Activated gamma-delta T cell (primary cell): Measurements from ENCODE around the gene IFI27.
"Not testable (repeated sequence)": the region's sequence is repeated elsewhere in the genome, so short reads cannot be mapped to it uniquely, and the experiment has no call there.

ENCODE experiments used
- DNase-seq: peaks from one replicate; lab custom pipeline; 2025; lab: John Stamatoyannopoulos, UW
- total RNA-seq, 2 donors: gene quantifications; one replicate each; lab custom pipeline; 2026; lab: John Stamatoyannopoulos, UW

Gene IFI27
- 0.70 to 0.77 reads per million in 2 donors for total RNA-seq

- no peak for DNase-seq
Measured at GRCh38 chr14:94110552-94111181, at the start of gene IFI27. Gene IFI27 (plus strand): TSS chr14:94110736.

GRCh38 chr14:94062344-94062940, 48.1 kb upstream of the IFI27 start:
- no peak for DNase-seq

GRCh38 chr14:94066089-94066676, 44.4 kb upstream of the IFI27 start:
- no peak for DNase-seq

- DNase-seq, result not testable (repeated sequence)
Measured at GRCh38 chr14:94072076-94072475, 38.5 kb upstream of the IFI27 start.

GRCh38 chr14:94074534-94074933, 36.0 kb upstream of the IFI27 start:
- DNase-seq, result no peak

GRCh38 chr14:94075008-94075407, 35.5 kb upstream of the IFI27 start:
- DNase-seq, result no peak

GRCh38 chr14:94077111-94077821, 33.3 kb upstream of the IFI27 start:
- DNase-seq, result no peak

- no peak for DNase-seq
Measured at GRCh38 chr14:94077823-94078222, 32.7 kb upstream of the IFI27 start.

- no peak for DNase-seq
Measured at GRCh38 chr14:94079891-94080620, 30.5 kb upstream of the IFI27 start.

- peak; percentile 86 for DNase-seq
Measured at GRCh38 chr14:94080621-94081385, 29.7 kb upstream of the IFI27 start, which contains the start of the genes DDX24 and IFI27L1. Gene DDX24 (minus strand): TSS chr14:94081202. CDS start chr14:94079742, 1,460 bp downstream. Gene IFI27L1 (plus strand): TSS chr14:94081310. CDS start chr14:94096938, 15,628 bp downstream.

GRCh38 chr14:94081386-94081820, 29.1 kb upstream of the IFI27 start:
- DNase-seq, result no peak

- no peak for DNase-seq
Measured at GRCh38 chr14:94087891-94088290, 22.6 kb upstream of the IFI27 start.

GRCh38 chr14:94088516-94088915, 22.0 kb upstream of the IFI27 start:
- no peak for DNase-seq

GRCh38 chr14:94089479-94089878, 21.1 kb upstream of the IFI27 start:
- no peak for DNase-seq

GRCh38 chr14:94093418-94093817, 17.1 kb upstream of the IFI27 start:
- no peak for DNase-seq

- DNase-seq, result no peak
Measured at GRCh38 chr14:94097091-94097490, 13.4 kb upstream of the IFI27 start.

- no peak for DNase-seq
Measured at GRCh38 chr14:94098326-94098992, 12.1 kb upstream of the IFI27 start.

- no peak for DNase-seq
Measured at GRCh38 chr14:94099006-94099405, 11.5 kb upstream of the IFI27 start.

GRCh38 chr14:94100847-94101246, 9.7 kb upstream of the IFI27 start:
- DNase-seq, result no peak

- DNase-seq, result no peak
Measured at GRCh38 chr14:94101748-94102147, 8.8 kb upstream of the IFI27 start.
